ENCODE measurements around the gene GUCY2F.

GUCY2F gene

GRCh38 chrX:109393859-109394258, 88.0 kb downstream of the GUCY2F start:
- no peak for DNase-seq (ENCODE audit: low spot score)

- DNase-seq (ENCODE audit: low spot score): no peak
Measured at GRCh38 chrX:109392895-109393294, 89.0 kb downstream of the GUCY2F start.

GRCh38 chrX:109390556-109390955, 91.3 kb downstream of the GUCY2F start:
- no peak for DNase-seq (ENCODE audit: low spot score)

- no peak for DNase-seq (ENCODE audit: low spot score)
Measured at GRCh38 chrX:109389917-109390316, 92.0 kb downstream of the GUCY2F start.

- no peak for DNase-seq (ENCODE audit: low spot score)
Measured at GRCh38 chrX:109384699-109385098, 97.2 kb downstream of the GUCY2F start.

GRCh38 chrX:109382332-109382731, 99.6 kb downstream of the GUCY2F start:
- DNase-seq (ENCODE audit: low spot score): no peak

- DNase-seq (ENCODE audit: low spot score): no peak
Measured at GRCh38 chrX:109378281-109378680, 103.6 kb downstream of the GUCY2F start.

GRCh38 chrX:109374262-109374960, 107.5 kb downstream of the GUCY2F start:
- no peak for DNase-seq (ENCODE audit: low spot score)

GRCh38 chrX:109373468-109373867, 108.4 kb downstream of the GUCY2F start:
- DNase-seq (ENCODE audit: low spot score): no peak

- no peak for DNase-seq (ENCODE audit: low spot score)
Measured at GRCh38 chrX:109372716-109373115, 109.2 kb downstream of the GUCY2F start.

GRCh38 chrX:109372291-109372690, 109.6 kb downstream of the GUCY2F start:
- DNase-seq (ENCODE audit: low spot score): no peak

GRCh38 chrX:109362101-109362500, 119.8 kb downstream of the GUCY2F start:
- no peak for DNase-seq (ENCODE audit: low spot score)

GRCh38 chrX:109360301-109360700, 121.6 kb downstream of the GUCY2F start:
- no peak for DNase-seq (ENCODE audit: low spot score)

GRCh38 chrX:109357706-109358105, 124.2 kb downstream of the GUCY2F start:
- DNase-seq (ENCODE audit: low spot score): no peak

- no peak for DNase-seq (ENCODE audit: low spot score)
Measured at GRCh38 chrX:109356684-109357083, 125.2 kb downstream of the GUCY2F start.

GRCh38 chrX:109352066-109352588, 129.8 kb downstream of the GUCY2F start:
- no peak for DNase-seq (ENCODE audit: low spot score)

GRCh38 chrX:109351557-109351956, 130.3 kb downstream of the GUCY2F start:
- no peak for DNase-seq (ENCODE audit: low spot score)

GRCh38 chrX:109350551-109350950, 131.3 kb downstream of the GUCY2F start:
- no peak for DNase-seq (ENCODE audit: low spot score)

- no peak for DNase-seq (ENCODE audit: low spot score)
Measured at GRCh38 chrX:109350051-109350450, 131.8 kb downstream of the GUCY2F start.

- no peak for DNase-seq (ENCODE audit: low spot score)
Measured at GRCh38 chrX:109347632-109348031, 134.3 kb downstream of the GUCY2F start.

GRCh38 chrX:109346491-109346890, 135.4 kb downstream of the GUCY2F start:
- DNase-seq (ENCODE audit: low spot score): no peak

- no peak for DNase-seq (ENCODE audit: low spot score)
Measured at GRCh38 chrX:109345856-109346255, 136.0 kb downstream of the GUCY2F start.

GRCh38 chrX:109344678-109345077, 137.2 kb downstream of the GUCY2F start:
- DNase-seq (ENCODE audit: low spot score): no peak

- DNase-seq (ENCODE audit: low spot score): no peak
Measured at GRCh38 chrX:109344101-109344500, 137.8 kb downstream of the GUCY2F start.

Measured in cerebellar cortex (tissue), 1 donor.